Suprapubic skin (tissue), 3 donors: ENCODE measurements around the gene GRK2.

Experiments used
- EP300 ChIP-seq: sonication (generic); formaldehyde crosslinking; IDR thresholded peaks from one replicate; pipeline ENCODE4 v1.6.1; 2017; ENCODE audit warnings: antibody characterized with exemption
- POLR2A ChIP-seq, 2 donors: fragments of 450-650 bp; IDR thresholded peaks; one replicate each; pipeline ENCODE4 v1.6.1; 2017; ENCODE audit warnings: antibody characterized with exemption in 2 of 2, mild to moderate bottlenecking in 2 of 2, moderate library complexity in 2 of 2
- TF ChIP-seq, protein P1 (sequence below), 2 donors: fragments of 200-600 bp in 1 of 2; fragments of 450-650 bp in 1 of 2; sonication (generic) in 1 of 2; IDR thresholded peaks; one replicate each; pipeline ENCODE4 v1.5.1; 2016 to 2019; ENCODE audit warnings: antibody characterized with exemption in 2 of 2, mild to moderate bottlenecking in 1 of 2, moderate library complexity in 1 of 2

DNA sequence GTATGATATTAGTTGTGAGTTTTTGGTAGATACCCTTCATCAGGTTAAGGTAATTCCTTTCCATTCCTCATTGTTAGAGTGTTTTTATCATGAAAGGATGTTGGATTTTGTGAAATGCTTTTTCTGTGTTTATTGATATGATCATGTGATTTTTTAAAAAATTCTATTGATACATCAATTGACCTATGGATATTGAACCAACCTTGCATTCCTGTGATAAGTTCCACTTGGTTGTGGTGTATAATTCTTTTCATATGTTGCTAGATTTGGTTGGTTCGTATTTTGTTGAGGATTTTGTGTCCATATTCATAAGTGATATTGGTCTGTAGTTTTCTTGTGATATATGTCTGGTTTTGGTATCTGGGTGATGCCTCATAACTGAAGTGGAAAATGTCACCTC is 29.6 kb downstream of the GRK2 start:
- TF ChIP-seq EP300 = no peak
- TF ChIP-seq, protein P1, sequence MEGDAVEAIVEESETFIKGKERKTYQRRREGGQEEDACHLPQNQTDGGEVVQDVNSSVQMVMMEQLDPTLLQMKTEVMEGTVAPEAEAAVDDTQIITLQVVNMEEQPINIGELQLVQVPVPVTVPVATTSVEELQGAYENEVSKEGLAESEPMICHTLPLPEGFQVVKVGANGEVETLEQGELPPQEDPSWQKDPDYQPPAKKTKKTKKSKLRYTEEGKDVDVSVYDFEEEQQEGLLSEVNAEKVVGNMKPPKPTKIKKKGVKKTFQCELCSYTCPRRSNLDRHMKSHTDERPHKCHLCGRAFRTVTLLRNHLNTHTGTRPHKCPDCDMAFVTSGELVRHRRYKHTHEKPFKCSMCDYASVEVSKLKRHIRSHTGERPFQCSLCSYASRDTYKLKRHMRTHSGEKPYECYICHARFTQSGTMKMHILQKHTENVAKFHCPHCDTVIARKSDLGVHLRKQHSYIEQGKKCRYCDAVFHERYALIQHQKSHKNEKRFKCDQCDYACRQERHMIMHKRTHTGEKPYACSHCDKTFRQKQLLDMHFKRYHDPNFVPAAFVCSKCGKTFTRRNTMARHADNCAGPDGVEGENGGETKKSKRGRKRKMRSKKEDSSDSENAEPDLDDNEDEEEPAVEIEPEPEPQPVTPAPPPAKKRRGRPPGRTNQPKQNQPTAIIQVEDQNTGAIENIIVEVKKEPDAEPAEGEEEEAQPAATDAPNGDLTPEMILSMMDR (IDR thresholded peaks at IDR 0.05) = no peak
- TF ChIP-seq POLR2A (IDR thresholded peaks at IDR 0.05) = no peak
